H1 (cell line): Measurements from ENCODE around the gene TMEM164. TPM values are rescaled to one million over a fixed set of nuclear protein-coding genes. Genes with fewer than 3 reads are reported as not detected.

Experiments used
- CTCF ChIA-PET: fragments of 300-600 bp; sonication (Branson Sonifier 250); formaldehyde crosslinking; loops from one replicate; lab custom pipeline; 2021; ENCODE audit not compliant: partially characterized antibody; lab: Charles Lee
- POLR2A ChIA-PET: fragments of 300-600 bp; sonication (Branson Sonifier 250); formaldehyde crosslinking; loops from one replicate; lab custom pipeline; 2021; ENCODE audit warnings: inconsistent platforms; ENCODE audit not compliant: partially characterized antibody; lab: Charles Lee
- DNase-seq, 2 experiments: peaks; one replicate each; pipeline versions ENCODE4 v3.0.0 to v3.0.0-alpha.2; 2010 to 2022; ENCODE audit warnings: low spot score in 2 of 2, low read depth in 1 of 2, mixed read lengths in 1 of 2
- FAIRE-seq: peaks from 2 replicates; lab custom pipeline; 2011; peaks lifted over from hg19 to GRCh38; lab: Jason Lieb, UNC
- H2AFZ ChIP-seq: 2 replicates; pipeline ENCODE4 v1.8.1; 2012; ENCODE audit warnings: low read length, inconsistent platforms
- H2AK5ac ChIP-seq: 2 replicates; pipeline ENCODE4 v1.6.1; 2013; ENCODE audit warnings: low read depth, low read length
- H2BK120ac ChIP-seq: replicated peaks from 2 replicates; pipeline ENCODE3; 2013; ENCODE audit warnings: low read depth, low read length, inconsistent platforms
- H2BK12ac ChIP-seq: 2 replicates; pipeline ENCODE4 v1.6.1; 2013; ENCODE audit warnings: low read depth, low read length
- H2BK15ac ChIP-seq: 2 replicates; pipeline ENCODE4 v1.6.1; 2013; ENCODE audit warnings: low read length
- H2BK20ac ChIP-seq: 2 replicates; pipeline ENCODE4 v1.6.1; 2013; ENCODE audit warnings: low read length
- H2BK5ac ChIP-seq: 2 replicates; pipeline ENCODE4 v1.6.1; 2013; ENCODE audit warnings: low read depth, low read length
- H3K14ac ChIP-seq: 2 replicates; pipeline ENCODE4 v1.6.1; 2013; ENCODE audit warnings: inconsistent platforms; ENCODE audit not compliant: insufficient read length
- H3K18ac ChIP-seq: 2 replicates; pipeline ENCODE4 v1.6.1; 2013; ENCODE audit warnings: low read length; ENCODE audit errors: extremely low read depth
- H3K23ac ChIP-seq: 2 replicates; pipeline ENCODE4 v1.6.1; 2013; ENCODE audit warnings: inconsistent platforms; ENCODE audit not compliant: insufficient read length
- H3K23me2 ChIP-seq: 2 replicates; pipeline ENCODE4 v1.6.1; 2013; ENCODE audit warnings: low read depth, low read length
- H3K27ac ChIP-seq: 2 replicates; pipeline ENCODE4 v1.6.1; 2011; ENCODE audit warnings: low read depth, low read length, inconsistent platforms
- H3K27me3 ChIP-seq, 4 experiments: replicated peaks in 1 of 4; 1 replicate in 1 of 4; 2 replicates in 3 of 4; pipeline versions ENCODE4 v1.6.1 to v1.8.1; 2011 to 2013; ENCODE audit warnings: low read length in 3 of 4, mild to moderate bottlenecking in 3 of 4, inconsistent platforms in 2 of 4, mixed read lengths in 2 of 4, moderate library complexity in 1 of 4; ENCODE audit not compliant: control insufficient read depth in 3 of 4, insufficient read depth in 3 of 4; ENCODE audit errors: extremely low read depth in 1 of 4
- H3K36me3 ChIP-seq, 4 experiments: 2 replicates each; pipeline versions ENCODE4 v1.6.1 to v1.8.1; 2011 to 2013; ENCODE audit warnings: mild to moderate bottlenecking in 4 of 4, low read length in 3 of 4, moderate library complexity in 2 of 4, control low read depth in 1 of 4, inconsistent platforms in 1 of 4; ENCODE audit not compliant: insufficient read depth in 4 of 4, control insufficient read depth in 2 of 4
- H3K4ac ChIP-seq: replicated peaks from 2 replicates; pipeline ENCODE3; 2013; ENCODE audit warnings: low read length, low read depth, mixed read lengths, inconsistent platforms; ENCODE audit not compliant: insufficient read length
- H3K4me1 ChIP-seq, 4 experiments: replicated peaks in 1 of 4; 1 replicate in 1 of 4; 2 replicates in 3 of 4; pipeline versions ENCODE4 v1.6.1 to v1.8.1; 2011 to 2013; ENCODE audit warnings: low read length in 3 of 4, inconsistent platforms in 2 of 4, mixed read lengths in 1 of 4; ENCODE audit not compliant: insufficient read depth in 4 of 4, control insufficient read depth in 3 of 4
- H3K4me2 ChIP-seq, 2 experiments: 2 replicates each; pipeline versions ENCODE4 v1.6.1 to v1.8.1; 2011 to 2013; ENCODE audit warnings: low read depth in 2 of 2, low read length in 2 of 2, control low read depth in 1 of 2, inconsistent platforms in 1 of 2, mild to moderate bottlenecking in 1 of 2; ENCODE audit not compliant: insufficient read depth in 1 of 2
- H3K4me3 ChIP-seq, 4 experiments: fragments of 200-600, 300-600 bp in 1 of 4; sonication (generic), shearing (Covaris generic), sonication (Bioruptor Twin) in 1 of 4; 2 replicates each; pipeline versions ENCODE4 v1.5.1 to v1.8.1; 2011 to 2016; ENCODE audit warnings: low read length in 4 of 4, low read depth in 3 of 4, control low read depth in 2 of 4, inconsistent platforms in 2 of 4, mild to moderate bottlenecking in 2 of 4, mixed read lengths in 1 of 4, moderate library complexity in 1 of 4; ENCODE audit not compliant: insufficient read depth in 2 of 4; ENCODE audit errors: extremely low read depth in 1 of 4
- H3K56ac ChIP-seq: replicated peaks from 2 replicates; pipeline ENCODE3; 2013; ENCODE audit warnings: low read depth, mild to moderate bottlenecking, mixed read lengths, low read length, inconsistent platforms; ENCODE audit not compliant: insufficient read length
- H3K79me1 ChIP-seq: 2 replicates; pipeline ENCODE4 v1.6.1; 2013; ENCODE audit warnings: low read depth, low read length, control low read depth
- H3K79me2 ChIP-seq, 2 experiments: 2 replicates each; pipeline versions ENCODE4 v1.6.1 to v1.8.1; 2012 to 2013; ENCODE audit warnings: low read length in 2 of 2, mild to moderate bottlenecking in 2 of 2, inconsistent platforms in 1 of 2; ENCODE audit not compliant: insufficient read depth in 2 of 2, control insufficient read depth in 1 of 2
- H3K9ac ChIP-seq, 4 experiments: replicated peaks in 1 of 4; 1 replicate in 1 of 4; 2 replicates in 3 of 4; pipeline versions ENCODE4 v1.6.1 to v1.8.1; 2011 to 2013; ENCODE audit warnings: low read depth in 3 of 4, low read length in 3 of 4, control low read depth in 2 of 4, mild to moderate bottlenecking in 2 of 4, moderate library complexity in 2 of 4, inconsistent platforms in 1 of 4; ENCODE audit errors: extremely low read depth in 1 of 4
- H3K9me3 ChIP-seq, 2 experiments: 2 replicates each; pipeline versions ENCODE4 v1.6.1 to v1.8.1; 2012 to 2013; ENCODE audit warnings: mild to moderate bottlenecking in 2 of 2, moderate library complexity in 2 of 2, control low read depth in 1 of 2, inconsistent platforms in 1 of 2, low read depth in 1 of 2, low read length in 1 of 2, mixed read lengths in 1 of 2; ENCODE audit not compliant: insufficient read depth in 2 of 2
- H4K20me1 ChIP-seq, 2 experiments: replicated peaks in 1 of 2; 2 replicates each; pipeline versions ENCODE3 to v1.8.1; 2011 to 2013; ENCODE audit warnings: inconsistent platforms in 2 of 2, low read length in 2 of 2, mild to moderate bottlenecking in 1 of 2; ENCODE audit not compliant: insufficient read depth in 2 of 2, control insufficient read depth in 1 of 2
- H4K5ac ChIP-seq: 2 replicates; pipeline ENCODE4 v1.6.1; 2013; ENCODE audit warnings: low read length, low read depth, mixed read lengths, inconsistent platforms; ENCODE audit not compliant: insufficient read length
- H4K8ac ChIP-seq: 2 replicates; pipeline ENCODE4 v1.8.0; 2013; ENCODE audit warnings: mild to moderate bottlenecking, moderate library complexity, low read length, inconsistent platforms; ENCODE audit not compliant: insufficient read depth; ENCODE audit errors: extremely low read depth
- H4K91ac ChIP-seq: replicated peaks from 2 replicates; pipeline ENCODE3; 2013; ENCODE audit warnings: low read length, mixed read lengths, inconsistent platforms; ENCODE audit not compliant: insufficient read length
- BACH1 ChIP-seq: IDR thresholded peaks from 2 replicates; pipeline ENCODE4 v1.6.1; 2012; ENCODE audit warnings: low read length, improper control_type of control experiment
- SIRT6 ChIP-seq: IDR thresholded peaks from one replicate; pipeline ENCODE4 v1.7.1; 2012; ENCODE audit warnings: low read length, inconsistent platforms
- polyA plus RNA-seq, 7 experiments: library from polyadenylated mRNA; depleted of rRNA in 3 of 7; stranded (reverse) in 5 of 7; unstranded in 2 of 7; fragments of >200 nt in 5 of 7; fragments of 200-250 nt in 2 of 7; gene quantifications; 1 replicate in 5 of 7; 2 replicates in 1 of 7; 4 replicates in 1 of 7; pipeline versions ENCODE4 v1.2.1 to v1.2.3, GENCODE V29; 2011 to 2013; ENCODE audit warnings: missing spikeins in 2 of 7, mixed read lengths in 2 of 7
- total RNA-seq: library from RNA; stranded (reverse); fragmentation: NEBNext Ultra II Directional; extraction: Animal tissue kit (Norgen Biotek cat#: 25700); gene quantifications from 2 replicates; pipeline ENCODE4 v1.2.1, GENCODE V29; 2021

Gene TMEM164
- total and polyA plus RNA-seq, 2 of the 8 experiments (the other 6 are each of a cell fraction or from before 2014, with no cell fraction given), result 7.3 to 14.8 TPM

DNA sequence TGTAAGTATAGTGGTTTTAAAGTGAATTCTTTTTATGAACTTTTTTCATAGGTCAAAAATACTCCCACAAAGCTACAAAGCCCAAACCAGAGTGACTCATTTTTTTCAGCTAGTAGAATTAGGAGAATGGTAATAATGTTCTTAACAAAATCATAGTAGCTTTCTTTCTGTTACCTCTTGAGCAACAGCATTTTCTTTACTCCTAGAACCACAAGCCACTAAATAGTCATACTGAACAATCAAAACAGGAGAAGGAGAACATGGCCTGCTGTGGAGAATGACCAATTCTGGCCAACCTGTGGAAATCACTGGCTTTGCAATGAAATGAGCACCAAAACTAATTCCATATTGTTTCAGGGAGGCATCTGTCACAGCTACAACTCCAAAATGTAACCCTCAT, 202.1 kb downstream of the TMEM164 start:
- CTCF ChIA-PET, result interaction anchor here (1.9 kb wide), 1 partner anchor 203 kb away, joined by 5 read pairs; no protein-coding TSS in a partner anchor

More for the DNA sequence above, 202.1 kb downstream of the TMEM164 start:
- Histone ChIP-seq H3K4ac (no peak overlapping the region), H3K79me1 (no peaks in the 10 kb centered on the region), H2BK5ac (no peak overlapping the region), H4K91ac (no peak overlapping the region), H3K18ac (no peak overlapping the region), H3K4me3 (no peak overlapping the region), H3K56ac (no peak overlapping the region), H3K23me2 (no peaks in the 10 kb centered on the region), H2AK5ac (no peak overlapping the region), H3K27ac (no peak overlapping the region), H3K9me3 (no peaks in the 10 kb centered on the region), H2BK20ac (no peak overlapping the region), H3K36me3 (peaks cover 0 to 2% (median under 1%) of the 10 kb centered on the region in 4 experiments; a peak in 1 of 8 replicates), H2BK15ac (no peak overlapping the region), H4K5ac (no peak overlapping the region), H4K8ac (no peak overlapping the region), H2AFZ (no peak overlapping the region), H3K79me2 (no peaks in the 10 kb centered on the region), H3K4me1 (no peaks in the 10 kb centered on the region), H3K23ac (no peak overlapping the region), H3K4me2 (no peak overlapping the region), H3K27me3 (no peaks in the 10 kb centered on the region), H3K9ac (no peak overlapping the region), H4K20me1 (no peaks in the 10 kb centered on the region), H2BK12ac (no peak overlapping the region), H2BK120ac (no peak overlapping the region), H3K14ac (no peak overlapping the region)
- DNase-seq, result no peak
- TF ChIP-seq BACH1 (no peak), SIRT6 (no peak)
- no peak for FAIRE-seq
- POLR2A ChIA-PET, result no interaction called here
